Stimulated activated CD8-positive, alpha-beta memory T cell treated with anti-CD3 and anti-CD28 coated beads, Interleukin-12 subunit alpha, Interleukin-12 subunit beta, amount 100 ng/mL, for 4 hours (primary cell): ENCODE data around the gene RBM5.

Source experiments
- DNase-seq: peaks from one replicate; pipeline ENCODE4 v3.0.0-alpha.2; 2020; ENCODE audit warnings: low read depth

Gene RBM5

DNA sequence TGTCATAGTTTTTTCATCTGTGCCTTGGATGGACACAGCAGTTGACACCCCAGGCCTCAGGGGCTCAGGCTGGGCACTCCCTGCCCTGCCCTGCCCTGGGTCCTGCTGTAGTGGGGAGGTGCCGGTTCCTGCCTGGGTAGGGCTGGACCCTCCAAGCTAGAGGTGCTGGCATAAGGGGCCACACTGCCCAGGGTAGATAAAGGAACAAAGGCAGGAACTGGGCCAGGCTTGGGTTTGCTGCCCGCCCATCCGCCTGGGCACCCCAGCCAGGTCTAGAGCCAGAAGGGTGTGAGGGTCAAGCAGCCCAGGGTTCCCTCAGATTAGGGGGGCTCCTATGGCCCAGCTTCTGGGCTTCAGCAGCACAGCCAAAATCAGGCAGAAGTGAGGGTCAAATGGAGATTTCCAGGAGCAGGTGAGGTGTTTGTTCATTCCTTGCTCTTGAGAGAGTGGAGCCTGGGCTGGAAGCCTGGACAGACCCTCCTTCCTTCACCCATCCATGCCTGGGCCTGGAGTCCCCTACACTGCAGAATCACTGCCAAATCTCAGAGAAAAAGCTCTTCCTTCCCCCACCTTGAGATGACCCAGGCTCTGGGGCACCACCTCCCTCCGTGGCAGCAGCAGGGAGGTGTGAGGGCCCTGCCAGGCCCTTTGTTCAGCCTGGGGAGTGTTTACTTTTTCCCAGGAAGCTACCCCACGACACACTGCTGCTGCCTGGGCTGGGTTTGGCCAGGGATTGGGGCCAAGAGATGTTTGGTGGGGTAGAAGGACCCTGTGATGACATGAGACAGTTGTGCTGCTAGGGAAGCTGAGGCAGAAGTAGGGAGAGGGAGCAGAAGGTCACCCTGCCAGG is 73.5 kb downstream of the RBM5 start:
- no peak for DNase-seq

DNA sequence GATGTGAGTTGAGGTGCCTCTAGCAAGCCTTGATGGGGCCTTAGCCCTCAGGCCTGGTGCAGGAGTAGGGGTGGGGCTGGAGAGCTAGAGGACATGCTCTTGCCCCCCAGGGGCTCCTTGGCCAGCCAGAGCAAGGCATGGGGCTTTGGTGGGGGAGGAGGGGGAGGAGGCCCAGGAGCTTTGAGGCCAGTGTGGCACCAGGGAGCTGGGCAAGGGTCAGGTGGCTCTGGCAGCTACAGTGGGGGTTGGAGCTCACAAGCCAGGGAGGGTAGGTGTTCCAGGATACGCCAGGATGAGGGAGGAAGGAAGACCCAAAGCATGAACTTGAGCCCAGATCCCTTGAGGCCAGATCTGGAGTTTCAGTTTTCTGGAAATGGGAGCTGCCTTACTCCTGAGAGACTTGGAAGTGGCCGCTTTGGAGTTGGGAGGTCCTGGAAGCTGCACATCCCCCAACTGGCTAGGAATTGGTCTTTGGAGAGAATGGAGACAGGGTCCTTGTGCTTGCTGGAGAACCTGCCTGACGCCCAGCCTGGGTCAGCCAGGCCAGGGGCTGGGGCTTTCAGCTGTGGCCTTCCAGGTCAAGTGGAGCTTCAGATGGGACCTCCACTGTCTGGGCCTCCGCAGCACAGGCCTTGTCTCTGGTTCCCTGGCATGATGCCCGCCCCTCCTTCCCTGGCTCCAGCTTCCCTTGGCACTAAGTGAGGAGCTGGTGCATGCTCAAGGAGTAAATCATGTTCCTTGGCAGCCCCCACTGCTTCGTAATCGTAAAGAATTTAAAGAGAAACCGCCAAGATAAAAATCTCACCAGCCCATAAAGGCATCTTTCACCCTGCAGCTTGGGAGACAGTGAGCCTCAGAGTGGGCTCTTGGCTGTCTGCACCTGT is 75.1 kb downstream of the RBM5 start:
- no peak for DNase-seq

DNA sequence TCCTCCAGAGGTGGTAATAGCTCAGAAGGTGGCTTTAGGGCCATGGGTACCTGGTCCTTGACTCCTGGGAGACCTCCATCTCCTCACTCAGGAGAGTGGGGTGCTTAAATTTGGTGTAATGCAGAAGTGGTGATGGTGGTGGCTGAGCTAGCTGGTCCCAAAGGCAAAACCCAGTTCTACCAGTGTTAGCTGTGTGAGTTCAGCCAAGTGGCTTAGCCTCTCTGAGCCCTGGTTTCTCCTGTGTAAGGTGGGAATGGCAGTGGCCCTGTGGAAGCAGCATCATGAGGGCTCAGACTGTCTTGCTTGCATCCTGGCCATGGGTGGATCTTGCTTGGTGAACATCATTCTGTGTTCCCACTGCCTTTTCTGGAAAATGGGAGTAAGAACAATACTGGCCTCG is 75.8 kb downstream of the RBM5 start:
- no peak for DNase-seq

DNA sequence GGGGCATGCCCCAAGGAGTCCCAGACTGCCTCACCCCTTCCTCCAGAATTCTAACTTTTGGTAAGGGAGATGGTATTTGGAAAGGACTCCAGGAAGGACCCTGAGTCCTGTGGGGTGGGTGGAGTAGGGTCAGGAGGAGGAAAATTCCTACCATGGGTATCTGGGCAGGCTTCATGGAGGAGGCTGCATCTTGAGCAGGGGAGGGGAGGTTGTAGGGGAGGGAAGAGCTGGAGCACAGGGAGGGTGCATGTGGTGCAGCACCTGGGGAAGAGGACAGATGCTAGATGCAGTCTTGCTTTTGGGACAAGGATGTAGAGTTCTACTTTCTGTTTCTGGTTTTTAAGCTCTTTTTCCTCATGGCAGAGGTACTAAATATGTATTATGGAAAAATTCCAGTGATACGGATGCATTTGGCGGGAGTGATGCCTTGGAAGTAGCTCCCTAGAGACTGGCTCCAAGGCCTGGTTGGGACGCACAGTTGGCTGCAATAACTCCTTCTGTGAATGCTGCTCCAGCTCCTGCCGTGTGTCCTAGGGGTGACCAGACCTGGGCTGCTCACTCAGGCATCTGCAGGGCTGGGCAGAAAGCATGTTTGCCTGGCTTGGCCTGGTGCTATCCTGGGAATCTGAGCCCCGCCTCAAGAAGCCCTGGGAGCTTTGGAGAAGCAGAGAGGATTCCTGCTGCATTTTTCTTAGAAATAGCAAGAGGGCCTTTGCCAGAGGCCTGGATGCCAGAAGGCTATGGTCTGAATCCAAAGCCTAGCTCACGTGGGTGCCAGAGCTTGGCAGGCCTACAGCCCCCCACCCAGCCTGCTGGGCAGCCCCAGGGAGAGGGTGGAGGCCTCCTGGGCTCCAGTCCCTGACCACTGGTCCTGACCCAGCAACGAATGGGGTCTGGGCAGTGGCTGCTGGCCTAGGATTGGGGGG is 76.5 kb downstream of the RBM5 start:
- DNase-seq: no peak

DNA sequence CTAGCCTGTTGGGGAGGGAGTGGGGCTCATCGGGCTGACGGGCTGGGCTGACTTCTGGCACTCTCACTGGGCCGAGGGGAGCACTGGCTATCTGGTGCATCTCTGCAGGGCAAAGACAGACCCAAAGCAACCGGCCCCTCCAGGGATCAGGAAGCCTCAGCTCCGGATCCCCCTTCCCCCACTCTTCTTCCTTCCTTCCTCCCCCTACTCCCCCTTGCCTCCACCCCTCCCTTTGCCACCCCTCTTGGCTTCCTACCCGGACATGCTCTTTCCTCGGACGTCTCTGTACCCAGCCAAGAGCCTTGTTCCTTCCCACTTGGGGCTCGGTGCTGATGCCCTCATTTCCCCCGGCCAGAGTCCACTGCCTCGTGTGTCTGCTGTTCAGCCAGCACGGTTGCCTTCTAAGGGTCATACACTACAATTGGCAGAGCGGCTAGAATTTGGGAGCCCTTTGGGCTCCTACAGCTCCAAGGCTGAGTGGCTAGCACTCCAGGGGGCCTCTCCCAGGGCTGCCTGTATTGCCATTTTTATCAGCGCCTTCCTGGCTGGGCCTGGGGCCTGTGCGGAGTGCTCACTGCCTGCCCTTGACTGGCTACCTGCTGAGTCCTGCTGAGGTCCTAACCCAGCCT is 77.3 kb downstream of the RBM5 start:
- DNase-seq: no peak

DNA sequence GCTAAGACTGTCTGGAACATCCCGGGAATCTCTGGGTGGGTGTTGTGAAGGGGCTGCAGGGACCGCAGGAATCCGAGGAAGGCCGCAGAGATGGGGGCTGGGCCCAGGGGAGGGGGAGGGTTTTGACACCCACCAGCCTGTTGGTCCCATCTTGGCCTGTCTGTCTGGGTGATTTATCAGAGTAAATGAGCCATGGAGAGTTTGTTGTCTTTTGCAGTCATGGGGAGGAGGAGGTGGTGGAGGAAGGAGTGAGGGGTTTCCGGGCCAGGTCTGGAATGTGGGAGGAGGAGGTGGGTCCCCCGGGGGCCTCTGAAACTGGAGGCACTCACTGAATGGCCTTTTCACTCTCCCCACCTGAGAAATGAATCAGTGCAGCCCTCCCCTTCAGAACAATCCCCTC is 77.9 kb downstream of the RBM5 start:
- DNase-seq: no peak

DNA sequence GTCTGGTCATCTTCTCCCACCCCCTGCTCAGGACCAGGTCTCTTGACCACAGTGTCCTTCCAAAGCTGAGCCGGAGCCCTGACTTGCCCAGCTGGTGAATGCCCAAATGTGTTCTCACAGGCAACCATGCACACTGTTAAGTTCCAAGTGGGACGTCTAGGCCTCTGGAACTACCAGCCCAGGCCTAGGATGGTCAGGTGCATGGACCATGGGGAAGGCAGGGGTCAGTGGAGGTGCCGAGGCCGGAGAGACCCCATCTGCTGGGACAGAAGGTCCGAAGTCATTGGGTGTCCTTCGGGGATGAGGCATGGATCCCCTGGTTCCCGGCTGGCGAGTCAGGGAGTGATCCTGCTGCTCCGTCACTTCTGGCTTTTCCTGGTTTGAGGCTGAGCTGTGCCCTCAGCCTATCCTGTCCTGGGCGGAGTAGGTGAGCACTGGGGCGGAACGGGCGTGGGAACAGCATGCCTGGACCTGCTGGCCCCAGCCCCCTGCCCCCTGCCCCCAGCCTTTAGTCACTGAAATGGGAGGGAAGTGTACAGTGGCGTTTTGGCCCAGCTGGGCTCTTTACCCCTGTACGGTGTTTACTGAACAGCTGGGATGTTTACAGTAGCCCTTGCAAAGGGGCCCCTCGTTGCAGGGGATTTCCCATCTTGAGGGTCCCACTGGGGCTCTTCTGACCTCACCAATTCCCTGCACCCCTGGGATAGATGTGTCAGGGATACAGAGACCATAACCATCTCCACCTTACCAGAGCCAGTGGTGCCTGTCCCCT is 78.5 kb downstream of the RBM5 start:
- no peak for DNase-seq

DNA sequence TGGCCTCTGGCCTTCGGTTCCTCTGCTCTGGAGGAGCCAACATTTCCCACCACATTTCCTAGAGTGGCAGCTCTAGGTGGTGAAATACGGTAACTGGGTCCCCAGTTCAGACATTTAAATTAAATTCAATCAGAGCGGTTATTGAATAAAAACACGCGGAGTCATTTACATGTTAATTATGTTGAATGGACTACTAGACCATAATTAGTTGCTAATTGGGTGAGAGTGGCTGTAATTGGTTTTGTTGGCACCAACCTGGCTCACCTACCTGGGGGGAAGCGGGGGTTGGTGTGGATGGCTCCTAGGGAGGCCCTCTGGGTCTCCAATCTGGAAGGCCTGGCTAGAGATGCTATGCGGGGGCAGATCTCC is 79.1 kb downstream of the RBM5 start:
- DNase-seq: no peak

DNA sequence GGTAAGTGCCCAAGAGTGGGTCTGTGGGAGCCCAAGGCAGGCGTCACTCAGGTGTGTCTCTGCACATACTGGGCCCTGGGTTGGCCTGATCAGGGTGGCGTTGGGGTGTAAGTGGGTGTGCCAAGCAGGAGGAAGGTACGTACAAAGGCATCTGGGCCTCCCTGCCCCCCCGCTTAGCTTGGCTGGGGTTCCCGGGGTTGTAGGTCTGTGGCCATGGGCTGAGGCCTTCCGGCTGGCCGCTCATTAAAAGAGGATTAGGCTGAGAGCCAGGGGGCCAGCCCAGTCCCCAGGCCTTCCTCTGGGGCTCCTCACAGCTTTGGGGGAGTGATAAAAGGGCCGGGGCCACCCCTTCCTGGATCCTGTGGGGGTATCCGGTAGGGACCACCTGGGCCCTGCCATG is 79.7 kb downstream of the RBM5 start:
- no peak for DNase-seq
